ENCODE data around the gene HSP90AB1. TPM values are rescaled to one million over a fixed set of nuclear protein-coding genes. Genes with fewer than 3 reads are reported as not detected.
A peak's percentile ranks its signal among the peaks of the same experiment; 100 is the strongest.

The HSP90AB1 gene
- total RNA-seq, 2 donors from 2014 or later, result 1,019 to 1,822 TPM

- peaks cover 5% of the 10 kb centered on the region for H3K4me1 Mint-ChIP-seq
- H3K27me3 Mint-ChIP-seq, result peaks cover 26% of the 10 kb centered on the region
- no peak overlapping the region for H3K4me3 Mint-ChIP-seq
- H3K27ac Mint-ChIP-seq, result no peak overlapping the region
- ATAC-seq (replicated peaks), result no peak
- H3K36me3 Mint-ChIP-seq (ENCODE audit: low read depth), result no peaks in the 10 kb centered on the region
- H3K9me3 Mint-ChIP-seq, result no peaks in the 10 kb centered on the region
These were observed 32.1 kb downstream of the HSP90AB1 start for GRCh38 chr6:44278774-44279697.

- no peaks in the 10 kb centered on the region for H3K36me3 Mint-ChIP-seq (ENCODE audit: low read depth)
- H3K4me1 Mint-ChIP-seq, result peaks cover 2% of the 10 kb centered on the region
- H3K9me3 Mint-ChIP-seq, result no peaks in the 10 kb centered on the region
- H3K27me3 Mint-ChIP-seq, result peaks cover 36% of the 10 kb centered on the region
- no peak overlapping the region for H3K4me3 Mint-ChIP-seq
- ATAC-seq (replicated peaks), result no peak
- no peak overlapping the region for H3K27ac Mint-ChIP-seq
These were observed 37.2 kb downstream of the HSP90AB1 start for GRCh38 chr6:44284121-44284520.

GRCh38 chr6:44284867-44285266, 38.0 kb downstream of the HSP90AB1 start:
- H3K36me3 Mint-ChIP-seq (ENCODE audit: low read depth), result no peaks in the 10 kb centered on the region
- no peak overlapping the region for H3K4me3 Mint-ChIP-seq
- H3K4me1 Mint-ChIP-seq, result no peaks in the 10 kb centered on the region
- H3K27me3 Mint-ChIP-seq, result peaks cover 39% of the 10 kb centered on the region
- no peak overlapping the region for H3K27ac Mint-ChIP-seq
- ATAC-seq (replicated peaks), result no peak
- no peaks in the 10 kb centered on the region for H3K9me3 Mint-ChIP-seq

- H3K36me3 Mint-ChIP-seq (ENCODE audit: low read depth), result no peaks in the 10 kb centered on the region
- H3K27ac Mint-ChIP-seq, result no peak overlapping the region
- no peaks in the 10 kb centered on the region for H3K9me3 Mint-ChIP-seq
- H3K27me3 Mint-ChIP-seq, result peaks cover 46% of the 10 kb centered on the region
- no peak for ATAC-seq (replicated peaks)
- no peak overlapping the region for H3K4me3 Mint-ChIP-seq
- no peaks in the 10 kb centered on the region for H3K4me1 Mint-ChIP-seq
These were observed 38.8 kb downstream of the HSP90AB1 start for GRCh38 chr6:44285552-44286284.

GRCh38 chr6:44286285-44286565, 39.3 kb downstream of the HSP90AB1 start:
- Mint-ChIP-seq H3K36me3 (ENCODE audit: low read depth) (no peaks in the 10 kb centered on the region), H3K27ac (no peak overlapping the region), H3K4me1 (no peaks in the 10 kb centered on the region), H3K4me3 (no peak overlapping the region), H3K9me3 (no peaks in the 10 kb centered on the region), H3K27me3 (peaks cover 49% of the 10 kb centered on the region)
- no peak for ATAC-seq (replicated peaks)

GRCh38 chr6:44286747-44287146, 39.8 kb downstream of the HSP90AB1 start:
- no peaks in the 10 kb centered on the region for H3K9me3 Mint-ChIP-seq
- peaks cover 53% of the 10 kb centered on the region for H3K27me3 Mint-ChIP-seq
- no peak overlapping the region for H3K27ac Mint-ChIP-seq
- no peak for ATAC-seq (replicated peaks)
- no peaks in the 10 kb centered on the region for H3K36me3 Mint-ChIP-seq (ENCODE audit: low read depth)
- H3K4me3 Mint-ChIP-seq, result no peak overlapping the region
- no peaks in the 10 kb centered on the region for H3K4me1 Mint-ChIP-seq

GRCh38 chr6:44289726-44290260, 42.9 kb downstream of the HSP90AB1 start:
- no peak for ATAC-seq (replicated peaks)
- H3K4me1 Mint-ChIP-seq, result no peaks in the 10 kb centered on the region
- peaks cover 59% of the 10 kb centered on the region for H3K27me3 Mint-ChIP-seq
- H3K36me3 Mint-ChIP-seq (ENCODE audit: low read depth), result no peaks in the 10 kb centered on the region
- no peak overlapping the region for H3K27ac Mint-ChIP-seq
- no peaks in the 10 kb centered on the region for H3K9me3 Mint-ChIP-seq
- H3K4me3 Mint-ChIP-seq, result no peak overlapping the region

GRCh38 chr6:44291841-44292240, 44.9 kb downstream of the HSP90AB1 start:
- Mint-ChIP-seq H3K27me3 (peaks cover 64% of the 10 kb centered on the region), H3K9me3 (no peaks in the 10 kb centered on the region), H3K4me3 (no peak overlapping the region), H3K27ac (no peak overlapping the region), H3K4me1 (no peaks in the 10 kb centered on the region), H3K36me3 (ENCODE audit: low read depth) (no peaks in the 10 kb centered on the region)
- no peak for ATAC-seq (replicated peaks)

- no peak overlapping the region for H3K27ac Mint-ChIP-seq
- no peaks in the 10 kb centered on the region for H3K4me1 Mint-ChIP-seq
- ATAC-seq (replicated peaks), result no peak
- no peaks in the 10 kb centered on the region for H3K9me3 Mint-ChIP-seq
- H3K4me3 Mint-ChIP-seq, result no peak overlapping the region
- peaks cover 59% of the 10 kb centered on the region for H3K27me3 Mint-ChIP-seq
- no peaks in the 10 kb centered on the region for H3K36me3 Mint-ChIP-seq (ENCODE audit: low read depth)
These were observed 45.9 kb downstream of the HSP90AB1 start for GRCh38 chr6:44292661-44293365.

- Mint-ChIP-seq H3K27me3 (peaks cover 54% of the 10 kb centered on the region), H3K9me3 (no peaks in the 10 kb centered on the region), H3K27ac (no peak overlapping the region), H3K4me3 (no peak overlapping the region), H3K36me3 (ENCODE audit: low read depth) (peaks cover 3% of the 10 kb centered on the region), H3K4me1 (no peaks in the 10 kb centered on the region)
- no peak for ATAC-seq (replicated peaks)
These were observed 48.2 kb downstream of the HSP90AB1 start for GRCh38 chr6:44294832-44295791.

- Mint-ChIP-seq H3K27ac (no peak overlapping the region), H3K27me3 (peaks cover 36% of the 10 kb centered on the region), H3K4me3 (peak overlapping the region; percentile 37), H3K4me1 (no peaks in the 10 kb centered on the region), H3K36me3 (ENCODE audit: low read depth) (peaks cover 23% of the 10 kb centered on the region), H3K9me3 (no peaks in the 10 kb centered on the region)
- peak; percentile 72 for ATAC-seq (replicated peaks)
These were observed 50.5 kb downstream of the HSP90AB1 start for GRCh38 chr6:44297063-44298038.

GRCh38 chr6:44298055-44298803, 51.3 kb downstream of the HSP90AB1 start:
- no peaks in the 10 kb centered on the region for H3K4me1 Mint-ChIP-seq
- H3K9me3 Mint-ChIP-seq, result no peaks in the 10 kb centered on the region
- peak overlapping the region; percentile 34 for H3K4me3 Mint-ChIP-seq
- H3K36me3 Mint-ChIP-seq (ENCODE audit: low read depth), result peaks cover 30% of the 10 kb centered on the region
- ATAC-seq (replicated peaks), result no peak
- no peak overlapping the region for H3K27ac Mint-ChIP-seq
- peaks cover 34% of the 10 kb centered on the region for H3K27me3 Mint-ChIP-seq
